ENCODE measurements around the gene AK5. TPM values are rescaled to one million over a fixed set of nuclear protein-coding genes. Genes with fewer than 3 reads are reported as not detected.

Gene AK5
- total RNA-seq, 6 donors from 2014 or later: 0.10 to 0.74 TPM; not detected in 4

- TF ChIP-seq POLR2A (IDR thresholded peaks at IDR 0.05) (no peak), EP300 (IDR thresholded peaks at IDR 0.05) (no peak), POLR2AphosphoS5 (IDR thresholded peaks at IDR 0.05) (no peak), CTCF (IDR thresholded peaks at IDR 0.05) (no peak)
- DNase-seq (no peak), ATAC-seq (ENCODE audit: low FRiP score in 2 of 2) (no peak)
- H3K36me3 ChIP-seq: peaks cover 7 to 31% (median 13%) of the 10 kb centered on the region in 4 donors
- H3K9me3 ChIP-seq: no peaks in the 10 kb centered on the region
- H3K27me3 ChIP-seq: no peaks in the 10 kb centered on the region
- no peaks in the 10 kb centered on the region for H3K4me1 ChIP-seq
- no peak overlapping the region for H3K4me3 ChIP-seq
- WGBS, 2 donors: 82 to 86% methylated on average over 2 of the region's 2 CpGs
- H3K27ac ChIP-seq: no peak overlapping the region
Measured at GRCh38 chr1:77584884-77585283, 303.1 kb downstream of the AK5 start.

GRCh38 chr1:77585610-77586314 is 303.9 kb downstream of the AK5 start:
- no peak for TF ChIP-seq CTCF (IDR thresholded peaks at IDR 0.05)
- no peak for TF ChIP-seq EP300 (IDR thresholded peaks at IDR 0.05)
- TF ChIP-seq POLR2A (IDR thresholded peaks at IDR 0.05): no peak
- no peak for TF ChIP-seq POLR2AphosphoS5 (IDR thresholded peaks at IDR 0.05)
- H3K4me1 ChIP-seq: peaks cover 0 to 2% (median 0%) of the 10 kb centered on the region in 4 donors
- no peak overlapping the region for H3K4me3 ChIP-seq
- no peaks in the 10 kb centered on the region for H3K27me3 ChIP-seq
- peaks cover 0 to 22% (median 9%) of the 10 kb centered on the region in 4 donors for H3K36me3 ChIP-seq
- WGBS, 2 donors: 82 to 85% methylated on average over 2 of the region's 2 CpGs
- DNase-seq: no peak
- ATAC-seq (ENCODE audit: low FRiP score in 2 of 2): no peak
- H3K9me3 ChIP-seq: no peaks in the 10 kb centered on the region
- no peak overlapping the region for H3K27ac ChIP-seq

GRCh38 chr1:77589231-77589630 is 307.4 kb downstream of the AK5 start:
- TF ChIP-seq CTCF (IDR thresholded peaks at IDR 0.05) (no peak), POLR2A (IDR thresholded peaks at IDR 0.05) (no peak)
- Histone ChIP-seq H3K36me3 (no peaks in the 10 kb centered on the region), H3K9me3 (no peaks in the 10 kb centered on the region), H3K4me1 (peaks cover 0 to 2% (median 0%) of the 10 kb centered on the region in 4 donors), H3K27me3 (no peaks in the 10 kb centered on the region), H3K4me3 (no peak overlapping the region), H3K27ac (no peak overlapping the region)
- ATAC-seq (ENCODE audit: low FRiP score in 2 of 2): no peak
- DNase-seq: no peak
- WGBS, 2 donors: 95 to 96% methylated on average over 5 of the region's 5 CpGs

GRCh38 chr1:77590651-77591050 is 308.8 kb downstream of the AK5 start:
- no peak overlapping the region for H3K27ac ChIP-seq
- no peak for DNase-seq
- no peaks in the 10 kb centered on the region for H3K36me3 ChIP-seq
- H3K4me3 ChIP-seq: no peak overlapping the region
- ATAC-seq (ENCODE audit: low FRiP score in 2 of 2): no peak
- H3K4me1 ChIP-seq: peaks cover 0 to 2% (median 0%) of the 10 kb centered on the region in 4 donors
- TF ChIP-seq POLR2AphosphoS5 (IDR thresholded peaks at IDR 0.05) (no peak), CTCF (IDR thresholded peaks at IDR 0.05) (no peak), POLR2A (IDR thresholded peaks at IDR 0.05) (no peak), EP300 (IDR thresholded peaks at IDR 0.05) (no peak)
- H3K9me3 ChIP-seq: no peaks in the 10 kb centered on the region
- H3K27me3 ChIP-seq: no peaks in the 10 kb centered on the region
- WGBS, 2 donors: 73 to 85% methylated on average over 1 of the region's 1 CpG

GRCh38 chr1:77592906-77593305 is 311.1 kb downstream of the AK5 start:
- WGBS, 2 donors: 98% methylated on average over 2 of the region's 2 CpGs
- TF ChIP-seq POLR2A (IDR thresholded peaks at IDR 0.05) (no peak), POLR2AphosphoS5 (IDR thresholded peaks at IDR 0.05) (no peak), EP300 (IDR thresholded peaks at IDR 0.05) (no peak), CTCF (IDR thresholded peaks at IDR 0.05) (no peak)
- Histone ChIP-seq H3K9me3 (no peaks in the 10 kb centered on the region), H3K36me3 (peaks cover 0 to 11% (median 3%) of the 10 kb centered on the region in 4 donors), H3K4me3 (no peak overlapping the region), H3K27ac (no peak overlapping the region), H3K4me1 (peaks cover 0 to 2% (median 0%) of the 10 kb centered on the region in 4 donors), H3K27me3 (no peaks in the 10 kb centered on the region)
- DNase-seq (no peak), ATAC-seq (ENCODE audit: low FRiP score in 2 of 2) (no peak)
